Upper lobe of right lung (tissue), 1 donor: ENCODE measurements around the gene PRIM2. TPM values are rescaled to one million over a fixed set of nuclear protein-coding genes. Genes with fewer than 3 reads are reported as not detected.
A peak's percentile ranks its signal among the peaks of the same experiment; 100 is the strongest.
"Not testable (repeated sequence)": the region's sequence is repeated elsewhere in the genome, so short reads cannot be mapped to it uniquely, and the experiment has no call there.

ENCODE experiments used
- ATAC-seq: fragments of 200-7000 bp; cut with Tn5 transposase; one replicate; pipeline ENCODE4 v1.9.1; 2020; ENCODE audit warnings: mild to moderate bottlenecking, moderate library complexity
- DNase-seq: peaks from one replicate; pipeline ENCODE4 v3.0.0-alpha.2; 2020
- H3K27ac ChIP-seq: fragments of 200-600 bp; one replicate; pipeline ENCODE4 v1.8.0; 2022
- H3K27me3 ChIP-seq: fragments of 200-600 bp; one replicate; pipeline ENCODE4 v1.8.0; 2022; ENCODE audit warnings: mild to moderate bottlenecking
- H3K36me3 ChIP-seq: fragments of 200-600 bp; one replicate; pipeline ENCODE4 v1.8.0; 2022
- H3K4me1 ChIP-seq: fragments of 200-600 bp; one replicate; pipeline ENCODE4 v1.8.0; 2022
- H3K4me3 ChIP-seq: fragments of 200-600 bp; one replicate; pipeline ENCODE4 v1.8.0; 2022; ENCODE audit warnings: mild to moderate bottlenecking
- H3K9me3 ChIP-seq: fragments of 200-600 bp; one replicate; pipeline ENCODE4 v1.8.0; 2022
- intact Hi-C: fragments of 100-400 bp; cut with DNase I; formaldehyde crosslinking; loops from one replicate; pipeline ENCODE4 v1.11.0; 2022
- total RNA-seq: library from RNA; stranded (reverse); fragmentation: NEBNext Ultra II Directional; extraction: Animal tissue kit (Norgen Biotek cat#: 25700); gene quantifications from one replicate; pipeline ENCODE4 v1.2.1, GENCODE V29; 2021
- donor health status: DM: no; HTN: yes; CAD: no; lungs with severe emphysema.

Gene PRIM2
- total RNA-seq, 1 donor from 2014 or later = 8.5 TPM

DNA sequence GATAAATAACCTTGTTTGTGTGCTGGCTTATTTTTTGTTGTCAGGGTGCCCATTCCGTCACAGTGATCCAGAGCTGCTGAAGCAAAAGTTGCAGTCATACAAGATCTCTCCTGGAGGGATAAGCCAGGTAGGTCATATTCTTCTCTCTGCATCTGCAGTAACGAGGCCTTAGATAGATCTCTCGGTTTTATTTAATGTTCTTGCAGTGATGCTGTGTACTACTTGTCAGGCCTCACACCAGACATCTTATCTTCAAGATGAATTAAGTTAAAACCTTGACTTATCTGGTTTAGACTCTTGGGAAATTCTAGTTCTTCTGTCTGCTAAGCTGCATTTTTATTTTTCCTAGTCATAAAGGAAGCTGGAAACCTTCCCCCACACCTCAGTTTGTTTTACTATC lies 288.9 kb downstream of the PRIM2 start:
- H3K27ac ChIP-seq, intact Hi-C loops, H3K9me3 ChIP-seq, H3K36me3 ChIP-seq, H3K4me3 ChIP-seq, H3K27me3 ChIP-seq, DNase-seq, ATAC-seq, H3K4me1 ChIP-seq: not testable (repeated sequence)

GRCh38 chr6:57610612-57611011 lies 293.2 kb downstream of the PRIM2 start:
- intact Hi-C loops, H3K4me3 ChIP-seq, DNase-seq, H3K4me1 ChIP-seq, H3K27me3 ChIP-seq, H3K9me3 ChIP-seq, ATAC-seq, H3K36me3 ChIP-seq, H3K27ac ChIP-seq: not testable (repeated sequence)

DNA sequence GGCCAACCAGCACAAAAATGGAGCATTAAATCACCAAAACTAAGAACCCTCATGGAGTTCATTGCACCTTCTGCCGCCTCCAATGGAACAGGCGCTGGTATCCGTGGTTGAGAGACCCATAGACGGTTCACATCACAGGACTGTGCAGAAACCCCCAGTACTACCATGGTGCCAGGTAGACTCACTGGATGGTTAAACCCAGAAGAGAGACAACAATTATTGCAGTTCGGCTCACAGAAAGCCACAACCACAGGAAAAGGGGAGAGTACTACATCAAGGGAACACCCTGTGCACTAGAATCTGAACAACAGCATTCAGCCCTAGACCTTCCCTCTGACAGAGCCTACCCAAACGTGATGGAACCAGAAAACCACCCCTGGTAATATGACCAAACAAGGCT lies 301.5 kb downstream of the PRIM2 start:
- ATAC-seq, H3K4me3 ChIP-seq, H3K27ac ChIP-seq, H3K36me3 ChIP-seq, intact Hi-C loops, H3K4me1 ChIP-seq, DNase-seq, H3K27me3 ChIP-seq, H3K9me3 ChIP-seq: not testable (repeated sequence)

GRCh38 chr6:57631773-57632172 lies 314.3 kb downstream of the PRIM2 start:
- H3K27ac ChIP-seq, H3K27me3 ChIP-seq, intact Hi-C loops, DNase-seq, H3K9me3 ChIP-seq, ATAC-seq, H3K36me3 ChIP-seq, H3K4me1 ChIP-seq, H3K4me3 ChIP-seq: not testable (repeated sequence)

DNA sequence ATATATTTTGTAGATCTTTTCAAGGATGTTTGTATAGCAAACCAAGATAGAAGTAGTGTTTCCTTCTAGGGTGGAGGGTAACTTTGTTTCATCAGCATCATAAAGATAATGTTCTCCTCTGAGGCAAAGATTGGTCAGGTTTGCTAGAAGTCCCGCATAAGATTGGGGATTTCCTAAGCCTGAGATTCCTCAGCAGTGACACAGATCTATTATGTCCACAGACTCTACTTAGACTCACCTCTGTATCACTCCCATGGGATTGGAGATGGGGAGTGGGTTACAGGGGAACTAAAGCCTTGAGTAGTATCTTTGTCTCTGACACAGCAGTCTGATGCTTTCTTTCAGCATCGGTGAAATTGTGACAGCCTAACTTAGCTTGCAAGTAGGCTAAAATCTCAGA lies 341.1 kb downstream of the PRIM2 start:
- H3K4me3 ChIP-seq, H3K27ac ChIP-seq, H3K4me1 ChIP-seq, H3K27me3 ChIP-seq, DNase-seq, ATAC-seq, H3K36me3 ChIP-seq, intact Hi-C loops, H3K9me3 ChIP-seq: not testable (repeated sequence)

- H3K36me3 ChIP-seq, H3K4me1 ChIP-seq, H3K9me3 ChIP-seq, H3K27ac ChIP-seq, H3K4me3 ChIP-seq, H3K27me3 ChIP-seq, DNase-seq, ATAC-seq, intact Hi-C loops: not testable (repeated sequence)
These were observed 342.4 kb downstream of the PRIM2 start for GRCh38 chr6:57659794-57660193.

DNA sequence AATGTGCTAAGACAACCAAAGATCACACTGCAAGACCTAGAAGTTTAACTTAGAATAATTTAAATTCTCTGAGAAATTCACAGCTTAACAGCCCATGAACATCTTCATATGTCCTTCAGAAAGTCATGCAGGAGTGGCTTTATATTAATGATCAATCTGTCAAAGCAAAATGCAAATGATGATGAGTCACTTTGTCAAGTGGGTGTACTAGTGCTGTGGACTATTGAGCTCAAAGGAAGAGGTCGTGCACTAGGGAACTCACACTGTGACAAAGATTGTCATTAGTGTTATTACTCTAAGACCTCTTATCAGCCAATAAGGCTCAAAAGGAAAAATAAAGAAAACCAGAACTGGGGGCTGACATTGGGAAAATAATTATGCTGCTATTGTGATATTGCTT lies 343.5 kb downstream of the PRIM2 start:
- H3K27ac ChIP-seq, H3K36me3 ChIP-seq, ATAC-seq, H3K9me3 ChIP-seq, H3K4me1 ChIP-seq, intact Hi-C loops, H3K27me3 ChIP-seq, DNase-seq, H3K4me3 ChIP-seq: not testable (repeated sequence)

DNA sequence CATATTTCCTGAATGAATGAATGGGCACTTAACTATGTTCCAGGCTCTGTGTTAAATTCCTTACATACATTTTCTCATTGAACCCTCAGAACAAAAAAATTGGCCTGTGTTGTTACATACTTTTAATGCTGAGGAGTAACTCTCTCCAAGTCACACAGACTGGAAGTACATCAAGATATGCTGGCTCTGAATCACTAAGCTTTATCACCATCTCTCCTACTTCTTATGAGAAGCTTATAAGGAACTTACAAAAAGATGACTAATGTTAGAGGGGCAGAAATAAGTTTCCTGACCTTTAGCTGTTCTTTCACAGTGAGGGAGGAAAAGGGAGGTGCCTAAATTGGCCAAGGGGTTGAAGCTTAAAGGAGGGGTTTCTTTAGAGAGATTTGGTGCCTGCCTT lies 350.7 kb downstream of the PRIM2 start:
- H3K4me1 ChIP-seq, H3K9me3 ChIP-seq, H3K27ac ChIP-seq, DNase-seq, H3K4me3 ChIP-seq, H3K36me3 ChIP-seq, intact Hi-C loops, H3K27me3 ChIP-seq: not testable (repeated sequence)
- ATAC-seq = peak; percentile 30

DNA sequence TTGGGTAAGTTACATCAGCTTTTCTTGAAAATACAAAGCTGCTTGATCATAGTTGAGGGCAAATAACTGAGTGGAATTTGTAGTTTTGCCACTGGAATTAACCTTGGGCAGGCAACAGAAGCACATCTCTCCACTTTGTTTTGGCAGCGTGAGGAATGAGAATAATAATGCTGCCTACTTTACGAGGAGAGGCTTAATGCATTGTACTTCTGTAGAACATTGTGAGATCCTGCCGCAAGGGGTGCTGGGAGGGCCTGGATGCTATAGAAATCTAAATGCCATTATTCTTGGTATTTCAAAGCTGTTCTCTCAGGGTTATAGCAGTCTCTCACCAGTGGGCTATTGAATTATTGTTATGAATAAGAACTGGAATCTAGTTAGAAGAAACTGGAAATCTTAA lies 353.8 kb downstream of the PRIM2 start:
- H3K27me3 ChIP-seq, H3K36me3 ChIP-seq, H3K4me1 ChIP-seq, intact Hi-C loops, H3K4me3 ChIP-seq, H3K9me3 ChIP-seq, H3K27ac ChIP-seq, DNase-seq, ATAC-seq: not testable (repeated sequence)

GRCh38 chr6:57671937-57672627 lies 354.7 kb downstream of the PRIM2 start:
- ATAC-seq, H3K36me3 ChIP-seq, H3K27me3 ChIP-seq, DNase-seq, H3K4me1 ChIP-seq, H3K4me3 ChIP-seq, H3K9me3 ChIP-seq, intact Hi-C loops, H3K27ac ChIP-seq: not testable (repeated sequence)

- H3K4me3 ChIP-seq, H3K4me1 ChIP-seq, H3K36me3 ChIP-seq, intact Hi-C loops, ATAC-seq, H3K27me3 ChIP-seq, H3K27ac ChIP-seq, H3K9me3 ChIP-seq, DNase-seq: not testable (repeated sequence)
These were observed 355.9 kb downstream of the PRIM2 start for GRCh38 chr6:57673281-57673680.

DNA sequence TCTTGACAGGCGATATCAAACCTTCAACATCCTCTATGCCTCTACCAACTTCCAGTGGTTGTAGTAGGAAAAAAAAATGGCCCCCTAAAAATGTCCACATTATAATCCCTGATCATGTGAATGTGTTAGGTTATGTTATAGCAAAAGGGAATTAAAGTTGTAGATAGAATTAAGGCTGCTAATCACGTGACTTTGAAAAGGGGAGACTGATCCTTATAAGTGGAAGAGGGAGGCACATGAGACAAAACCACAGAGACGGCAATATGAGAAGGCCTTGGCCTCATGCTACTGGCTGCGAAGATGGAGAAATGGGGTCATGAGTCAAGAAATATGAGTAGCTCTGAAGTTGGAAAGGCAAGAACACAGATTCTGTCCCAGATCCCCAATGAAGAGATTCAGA lies 358.0 kb downstream of the PRIM2 start:
- H3K36me3 ChIP-seq, H3K9me3 ChIP-seq, DNase-seq, H3K27me3 ChIP-seq, intact Hi-C loops, H3K27ac ChIP-seq, ATAC-seq, H3K4me3 ChIP-seq, H3K4me1 ChIP-seq: not testable (repeated sequence)

DNA sequence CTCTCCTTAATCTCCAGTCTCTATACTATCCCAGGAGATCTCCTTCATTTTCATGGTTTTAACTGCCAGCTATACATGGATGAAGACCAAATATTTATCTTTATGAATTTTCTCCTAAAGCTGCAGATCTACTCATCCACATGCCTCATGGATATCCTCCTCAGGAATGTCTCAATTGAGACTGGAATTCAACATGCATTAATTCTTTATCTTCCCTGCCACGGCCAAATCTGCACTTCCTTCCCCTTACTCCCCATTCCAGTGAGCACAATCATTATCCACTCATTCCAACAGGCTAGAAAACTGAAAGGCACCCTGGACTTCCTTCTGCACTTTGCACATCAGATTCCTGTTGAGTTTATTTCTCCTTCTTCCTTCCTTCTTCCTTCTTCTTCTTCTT lies 379.0 kb downstream of the PRIM2 start:
- intact Hi-C loops, H3K27me3 ChIP-seq, ATAC-seq, H3K4me3 ChIP-seq, H3K36me3 ChIP-seq, H3K9me3 ChIP-seq, H3K27ac ChIP-seq, H3K4me1 ChIP-seq, DNase-seq: not testable (repeated sequence)
